GM19025 (cell line): ENCODE measurements around the gene RABGGTA.

Experiments used
- ATAC-seq: cut with Tn5 transposase; IDR thresholded peaks from one replicate; pipeline ENCODE4 v1.9.1; 2021; ENCODE audit warnings: mild to moderate bottlenecking, low read depth, moderate library complexity; ENCODE audit not compliant: unreplicated experiment

The RABGGTA gene

DNA sequence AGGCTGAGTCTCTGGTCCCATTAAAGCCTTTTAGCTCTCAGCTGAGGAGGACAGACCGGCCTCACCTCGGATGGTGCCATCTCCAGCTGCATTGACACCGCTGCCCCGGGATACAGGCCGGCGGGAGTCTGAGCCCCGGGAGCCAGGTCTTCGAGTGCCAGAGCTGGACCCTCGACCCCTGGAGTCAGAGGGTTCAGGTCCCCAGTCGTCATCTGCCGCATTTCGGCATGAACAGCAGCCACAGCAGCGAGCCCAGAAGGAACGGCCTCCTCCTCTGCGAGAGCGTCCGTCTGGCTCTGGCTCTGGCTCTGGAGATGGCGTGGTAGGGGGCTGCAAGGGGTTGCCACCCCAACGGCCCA is 9.4 kb downstream of the RABGGTA start:
- no peak for ATAC-seq

DNA sequence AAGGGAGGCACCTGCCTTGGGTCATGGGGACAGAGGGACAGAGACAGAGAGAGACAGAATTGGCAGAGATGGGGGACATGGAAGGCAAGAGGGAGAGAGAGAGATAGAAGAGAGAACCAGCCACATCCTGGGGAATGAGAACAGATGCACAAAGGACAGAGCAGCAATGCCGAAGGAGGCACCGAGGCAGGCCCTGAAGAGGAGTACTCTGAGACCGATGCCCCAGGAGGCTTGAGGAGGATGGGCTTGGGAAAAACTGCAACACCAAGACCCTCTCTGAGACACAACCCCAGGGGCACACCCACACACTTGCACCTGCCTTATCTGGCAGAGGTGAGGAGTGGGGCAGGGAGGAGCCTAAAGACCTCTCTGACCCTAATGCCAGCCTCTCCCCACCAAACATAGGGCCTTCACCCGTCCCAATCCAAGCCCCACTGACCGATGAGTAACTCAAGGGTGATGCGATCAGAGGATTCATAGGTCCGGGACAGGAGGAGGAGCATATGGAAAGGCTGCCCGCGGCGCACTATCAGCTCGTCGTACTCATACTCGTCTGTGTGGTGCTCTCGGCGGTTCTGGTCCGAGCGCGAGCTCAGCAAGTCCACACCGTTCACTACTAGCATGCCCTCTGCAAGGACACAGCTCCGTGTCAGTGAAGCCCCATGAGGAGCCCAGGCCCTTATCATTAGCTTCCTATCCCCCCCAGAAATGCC is 10.0 kb downstream of the RABGGTA start:
- no peak for ATAC-seq

DNA sequence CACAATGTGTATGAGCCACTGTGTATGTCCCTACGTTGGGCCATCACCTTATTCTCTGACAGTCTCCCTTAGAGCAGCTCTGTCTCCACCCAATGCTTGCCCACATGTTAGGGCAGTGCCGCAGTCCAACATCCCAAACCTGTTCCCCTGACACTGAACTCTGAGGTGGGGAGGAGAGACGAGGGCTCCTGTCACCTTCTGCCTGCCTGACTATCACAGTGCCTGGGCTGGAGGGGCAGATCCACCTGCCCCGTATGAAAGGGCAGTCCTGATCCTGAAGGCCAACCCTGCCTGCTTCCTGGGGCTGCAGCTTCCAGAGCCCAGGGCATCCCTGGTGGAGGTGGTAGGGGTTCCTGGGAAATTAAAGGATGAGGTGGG is 10.6 kb downstream of the RABGGTA start:
- no peak for ATAC-seq

DNA sequence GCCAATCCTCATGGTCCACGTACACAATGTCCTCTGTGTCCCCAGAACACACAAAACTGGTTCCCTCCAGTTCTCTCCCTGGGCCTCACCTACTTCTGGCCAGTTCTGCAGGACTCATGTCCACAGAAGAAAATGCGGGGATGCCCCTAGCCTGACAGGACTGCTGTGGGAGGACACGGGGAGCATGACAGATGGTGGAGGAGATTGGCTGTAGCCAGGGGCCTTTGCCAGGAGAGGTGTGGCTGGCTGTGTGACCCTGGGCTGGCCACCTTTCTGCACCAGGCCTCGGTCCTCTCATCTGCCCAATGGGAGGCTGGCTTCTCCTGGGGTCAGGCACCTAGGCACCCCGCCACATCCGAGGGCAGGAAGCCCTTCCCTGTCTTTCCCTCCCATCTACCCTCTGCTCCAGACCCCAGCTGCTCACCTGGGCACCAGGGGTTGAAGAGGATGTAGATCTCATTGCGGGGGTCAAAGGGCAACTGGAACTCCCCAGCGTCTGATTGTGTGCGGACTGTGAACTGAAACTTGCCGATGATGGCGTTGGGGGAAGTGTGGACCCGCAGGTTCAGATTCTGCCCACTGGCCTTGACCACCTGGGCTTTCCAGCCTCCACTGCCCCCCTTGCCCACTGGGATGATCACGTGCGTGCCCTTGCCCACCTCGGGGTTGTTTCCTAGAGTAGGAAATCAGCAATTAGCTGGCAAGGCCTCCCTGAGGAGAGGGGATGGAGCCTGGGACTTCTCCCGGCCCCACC is 11.2 kb downstream of the RABGGTA start:
- ATAC-seq, result no peak

DNA sequence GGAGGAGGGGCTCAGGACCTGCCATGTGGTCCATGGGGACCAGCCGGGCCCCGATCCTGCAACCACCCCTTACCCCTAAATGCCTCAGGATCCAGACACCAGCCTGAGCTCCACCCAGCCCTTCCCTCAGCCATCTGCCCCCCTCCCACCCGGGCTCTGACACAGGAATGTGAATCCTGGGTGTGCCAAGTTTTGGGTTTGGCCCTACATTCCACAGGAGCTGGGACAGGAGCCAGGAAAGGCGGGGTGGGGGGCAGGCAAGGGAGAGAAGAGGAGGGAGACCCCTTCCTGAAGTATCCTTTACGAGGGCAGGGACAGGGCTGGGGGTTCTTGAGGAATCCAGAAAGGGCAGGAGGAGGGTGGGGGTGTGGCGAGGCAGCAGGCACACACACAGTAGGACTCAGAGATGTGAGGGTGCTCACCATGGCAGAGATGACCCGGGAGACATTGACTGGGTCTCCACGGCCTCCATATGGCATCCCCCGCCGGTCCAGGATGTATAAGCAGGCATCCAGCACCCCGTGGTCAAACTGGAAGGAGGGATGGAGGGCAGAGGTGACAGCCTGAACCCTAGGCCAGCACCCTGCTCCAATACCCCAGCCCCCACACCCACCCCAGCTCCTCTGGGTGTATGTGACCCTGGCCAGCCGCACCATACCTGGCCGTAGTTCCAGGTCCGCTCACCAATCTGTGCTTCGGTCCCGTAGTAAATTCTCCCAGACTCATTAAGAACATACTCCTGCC is 11.9 kb downstream of the RABGGTA start:
- ATAC-seq, result no peak

- ATAC-seq, result no peak
Observed at GRCh38 chr14:24258548-24259265, 12.7 kb downstream of the RABGGTA start.

DNA sequence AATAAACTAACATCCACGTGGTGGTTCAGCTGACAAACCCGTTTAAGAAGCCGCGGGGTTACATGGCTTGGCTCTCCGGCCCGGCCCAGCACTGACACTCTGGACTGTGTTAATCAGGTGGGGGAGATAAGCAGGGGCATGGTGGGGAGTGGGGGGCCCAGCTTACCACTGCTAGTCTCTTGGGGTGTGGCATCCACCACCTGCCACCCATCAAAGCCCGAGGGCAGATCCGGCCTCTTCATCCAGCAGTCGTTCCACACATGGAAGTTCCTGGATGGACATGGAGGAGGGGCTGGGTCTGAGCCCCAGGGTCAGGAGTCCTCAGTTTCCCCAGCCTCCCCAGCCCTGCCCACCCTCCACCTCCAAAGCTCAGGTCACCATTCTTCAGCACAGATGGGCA is 13.3 kb downstream of the RABGGTA start:
- ATAC-seq, result no peak

GRCh38 chr14:24256960-24257359 is 14.4 kb downstream of the RABGGTA start:
- no peak for ATAC-seq

DNA sequence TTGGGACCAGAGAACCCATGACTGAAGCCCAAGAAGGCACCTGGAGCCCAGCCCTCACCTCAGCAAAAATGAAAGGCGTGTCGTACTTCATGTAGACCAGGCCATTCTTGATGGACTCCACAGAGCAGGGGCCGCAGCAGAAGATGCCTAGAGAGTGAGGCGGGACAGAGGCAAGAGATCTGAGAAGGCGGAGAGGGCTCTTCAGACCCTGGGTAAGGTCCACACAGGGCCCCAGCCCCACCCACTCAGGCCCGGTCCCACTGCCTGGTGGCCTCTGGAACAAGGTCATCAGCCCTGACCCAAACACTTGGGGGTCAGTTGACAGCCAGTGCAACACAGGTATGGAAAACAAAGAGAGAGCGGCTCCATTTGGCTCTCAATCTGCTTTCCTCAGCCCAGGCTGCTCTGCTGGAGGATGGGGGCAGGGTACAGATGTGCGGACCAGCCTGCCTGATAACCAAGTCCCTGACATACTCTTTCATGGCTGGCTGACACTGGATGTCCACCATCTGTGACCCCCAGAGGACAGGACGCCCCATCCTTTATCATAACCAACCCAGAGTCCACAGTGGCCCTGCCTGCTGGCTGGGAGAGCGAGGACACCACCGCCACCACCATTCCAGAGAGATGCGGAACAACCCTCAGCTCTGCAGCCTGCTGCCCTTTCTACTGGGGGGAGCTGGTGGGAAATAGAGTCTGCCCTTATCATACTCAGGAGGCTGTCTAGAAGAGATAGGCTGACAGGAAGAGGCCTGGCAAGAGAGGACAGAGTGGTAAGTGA is 15.3 kb downstream of the RABGGTA start:
- no peak for ATAC-seq

DNA sequence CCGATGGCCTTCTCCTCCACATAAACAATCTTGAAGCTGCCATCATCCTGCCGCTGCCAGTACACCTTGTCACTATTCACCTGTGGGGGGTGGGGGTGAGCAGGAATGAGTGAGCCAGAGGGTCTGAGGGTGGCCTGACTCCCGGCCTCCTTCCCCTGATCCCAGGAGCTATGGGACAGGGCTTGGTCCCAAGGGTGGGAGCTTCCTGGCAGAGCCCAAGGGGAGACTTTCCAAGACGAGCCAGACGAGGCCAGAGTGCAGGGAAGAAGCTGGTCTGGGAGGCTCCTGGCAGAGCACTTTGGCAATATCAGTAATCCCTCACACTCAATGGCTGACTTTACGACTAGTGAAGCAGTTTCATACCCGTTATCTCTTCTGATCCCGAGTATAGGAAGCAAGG is 16.0 kb downstream of the RABGGTA start:
- ATAC-seq, result no peak

DNA sequence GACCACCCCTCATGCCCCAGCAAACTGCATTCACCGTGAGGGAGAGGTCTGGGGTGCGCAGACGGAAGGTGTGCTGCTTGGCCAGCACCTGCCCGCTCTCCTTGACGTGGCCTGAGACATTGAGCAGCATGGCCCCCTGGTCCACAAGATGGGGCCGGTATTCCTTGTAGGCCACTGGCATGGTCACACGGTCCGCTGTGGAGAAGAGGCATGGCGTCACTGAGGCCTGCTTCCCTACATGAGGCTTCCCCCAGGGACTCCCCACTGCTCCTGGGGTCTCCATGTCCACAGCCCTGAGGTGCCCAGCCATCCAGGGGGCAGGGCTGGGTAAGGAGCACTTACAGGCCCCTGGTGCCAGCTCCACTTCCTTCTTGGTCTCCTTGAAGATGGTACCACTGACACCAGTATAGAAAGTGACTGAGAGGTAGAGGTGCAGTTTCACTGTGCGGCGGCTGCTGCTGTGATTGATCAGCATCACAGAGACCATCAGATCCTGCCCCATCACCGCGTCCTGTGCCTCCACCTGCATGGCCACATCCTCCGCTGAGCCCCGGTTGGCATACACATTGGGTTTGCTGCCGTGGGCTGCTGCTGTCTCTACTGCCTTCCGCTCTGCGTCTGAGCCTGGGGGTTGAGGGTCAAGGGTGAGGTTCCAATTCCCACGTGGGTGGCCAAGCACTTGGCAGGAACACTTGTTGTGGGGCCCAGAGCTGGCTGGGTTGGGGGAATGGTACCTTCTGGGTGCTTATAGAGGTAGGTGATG is 16.6 kb downstream of the RABGGTA start:
- ATAC-seq, result no peak

DNA sequence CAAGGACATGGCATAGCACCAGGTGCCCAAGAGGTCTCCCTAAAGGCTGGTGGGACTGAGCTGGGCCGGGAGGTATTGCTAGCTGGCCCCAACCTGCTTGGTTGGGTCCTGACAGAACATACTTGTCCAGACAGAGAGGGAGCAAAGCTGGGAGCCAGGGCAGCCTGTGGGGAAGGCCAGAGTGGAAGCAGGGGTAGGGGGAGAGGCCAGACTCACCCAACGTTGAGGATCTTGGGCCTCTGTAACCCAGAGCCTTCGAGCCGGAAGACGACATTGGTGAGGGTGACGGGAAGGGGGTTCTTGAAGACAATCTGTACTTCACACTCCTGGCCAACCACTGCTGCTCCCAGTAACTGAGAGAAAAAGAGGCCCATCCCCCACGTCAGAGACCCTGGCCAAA is 17.5 kb downstream of the RABGGTA start:
- no peak for ATAC-seq

GRCh38 chr14:24252289-24253124 is 18.9 kb downstream of the RABGGTA start:
- ATAC-seq, result no peak

DNA sequence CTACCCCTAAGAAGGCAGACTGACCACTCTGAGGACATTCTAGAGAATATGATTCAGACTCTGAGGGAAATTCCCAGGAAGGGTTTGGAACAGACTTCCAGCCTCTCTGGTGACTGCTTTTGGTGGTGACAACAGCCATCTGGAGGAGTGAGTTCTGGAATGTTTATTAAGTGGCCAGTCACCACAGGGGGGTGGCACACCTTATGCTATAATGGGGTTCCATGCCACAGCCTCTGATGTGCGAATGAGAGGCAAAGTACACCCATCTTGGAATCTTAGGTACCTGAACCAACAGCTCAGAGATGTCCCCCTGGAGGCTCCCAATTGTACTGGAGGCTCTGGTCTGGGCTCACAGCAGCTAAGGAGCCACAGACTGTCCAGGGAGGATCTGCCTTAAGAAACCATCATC is 19.5 kb downstream of the RABGGTA start:
- no peak for ATAC-seq

DNA sequence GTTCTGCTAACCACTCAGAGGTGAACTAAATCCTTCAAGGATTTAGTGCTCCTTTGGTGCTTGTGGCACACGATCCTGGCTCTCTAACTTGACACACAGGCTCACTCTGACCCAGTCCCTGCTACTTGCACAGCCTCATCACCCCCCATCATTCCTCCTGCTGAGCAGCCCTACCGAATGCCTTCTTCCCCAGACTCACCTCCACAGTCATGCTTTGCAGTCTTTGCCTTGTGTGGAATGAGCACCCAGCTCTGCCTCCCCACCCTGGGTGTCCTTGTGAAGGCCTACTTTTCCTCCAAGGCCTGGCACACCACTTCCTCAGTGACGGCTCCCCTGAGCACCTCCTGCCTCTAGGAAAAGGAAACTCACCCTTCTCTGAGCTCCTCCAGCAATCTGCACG is 21.0 kb downstream of the RABGGTA start:
- ATAC-seq, result no peak

GRCh38 chr14:24249230-24250021 is 22.0 kb downstream of the RABGGTA start:
- no peak for ATAC-seq

DNA sequence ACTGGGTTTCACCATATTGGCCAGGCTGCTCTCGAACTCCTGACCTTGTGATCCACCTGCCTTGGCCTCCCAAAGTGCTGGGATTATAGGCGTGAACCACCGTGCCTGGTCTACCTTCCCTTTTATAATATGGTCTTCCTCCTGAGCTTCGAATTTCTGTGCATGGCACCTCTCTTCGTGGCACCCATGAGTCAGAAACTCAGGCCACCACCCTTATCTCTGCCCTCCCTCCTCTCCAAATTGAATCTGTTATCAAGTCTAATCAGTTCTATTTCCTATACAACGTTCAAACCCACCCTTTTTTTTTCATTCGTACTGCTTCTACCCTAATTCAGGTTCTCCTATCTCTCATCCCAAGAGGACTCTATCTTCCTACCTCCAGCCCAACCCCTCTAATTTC is 24.0 kb downstream of the RABGGTA start:
- no peak for ATAC-seq

GRCh38 chr14:24246765-24247212 is 24.6 kb downstream of the RABGGTA start:
- ATAC-seq, result no peak
